GM12878 (cell line): ENCODE results near the gene ANXA3. TPM values are rescaled to one million over a fixed set of nuclear protein-coding genes. Genes with fewer than 3 reads are reported as not detected.

Experiments
- ATAC-seq: fragments of 200-7000 bp; cut with Tn5 transposase; 3 replicates; pipeline ENCODE4 v1.9.1; 2020; ENCODE audit warnings: mild to moderate bottlenecking, moderate library complexity
- Bru-seq: library from RNA; stranded (reverse); fragments of 400-500 nt; gene quantifications from one replicate; lab custom pipeline; 2021; lab: Mats Ljungman, UMichigan
- BruChase-seq, 2 experiments: library from RNA; stranded (reverse); fragments of 400-500 nt; gene quantifications; one replicate each; lab custom pipeline; 2021; lab: Mats Ljungman, UMichigan
- BruUV-seq: library from RNA; stranded (reverse); fragments of 400-500 nt; replicated peaks from 2 replicates; lab custom pipeline; 2021; lab: Mats Ljungman, UMichigan
- CTCF ChIA-PET: fragments of 300-600 bp; sonication (Branson Sonifier 250); formaldehyde crosslinking; extraction: SDS; loops from one replicate; lab custom pipeline; 2021; ENCODE audit warnings: inconsistent platforms; lab: Yijun Ruan, JAX
- POLR2A ChIA-PET: fragments of 350-600 bp; formaldehyde crosslinking; extraction: SDS; loops from one replicate; lab custom pipeline; 2021; ENCODE audit warnings: inconsistent platforms; lab: Charles Lee
- RAD21 ChIA-PET: fragments of 300-600 bp; sonication (Branson Sonifier 250); formaldehyde crosslinking; loops from one replicate; lab custom pipeline; 2023; ENCODE audit warnings: antibody characterized with exemption; ENCODE audit not compliant: unreplicated experiment; lab: Charles Lee
- SMC1A ChIA-PET: fragments of 300-600 bp; sonication (Branson Sonifier 250); formaldehyde crosslinking; loops from one replicate; lab custom pipeline; 2023; ENCODE audit not compliant: unreplicated experiment, uncharacterized antibody; lab: Charles Lee
- DNase-seq: peaks from one replicate; pipeline ENCODE4 v3.0.0-alpha.2; 2011; ENCODE audit warnings: low read depth, low spot score
- FAIRE-seq: peaks from 3 replicates; lab custom pipeline; 2011; peaks lifted over from hg19 to GRCh38; lab: Jason Lieb, UNC
- H2AFZ ChIP-seq: 2 replicates; pipeline ENCODE4 v1.6.0; 2011; ENCODE audit warnings: low read depth, low read length, control low read depth; ENCODE audit not compliant: control insufficient read depth
- H3K27ac ChIP-seq: 2 replicates; pipeline ENCODE4 v1.5.1; 2011; ENCODE audit warnings: control low read depth; ENCODE audit not compliant: control insufficient read depth, insufficient read depth
- H3K27me3 ChIP-seq, 2 experiments: replicated peaks in 1 of 2; 2 replicates each; pipeline versions ENCODE4 v1.6.0 to v1.6.1; 2011; ENCODE audit warnings: low read length in 1 of 2; ENCODE audit not compliant: control insufficient read depth in 2 of 2, insufficient read depth in 2 of 2
- H3K36me3 ChIP-seq, 2 experiments: 2 replicates each; pipeline ENCODE4 v1.5.1; 2011; ENCODE audit warnings: low read length in 1 of 2; ENCODE audit not compliant: control insufficient read depth in 2 of 2, insufficient read depth in 2 of 2
- H3K4me1 ChIP-seq: 2 replicates; pipeline ENCODE4 v1.6.1; 2011; ENCODE audit warnings: mild to moderate bottlenecking, low read length, moderate library complexity, mixed read lengths; ENCODE audit not compliant: control insufficient read depth, insufficient read depth
- H3K4me2 ChIP-seq: 2 replicates; pipeline ENCODE4 v1.6.0; 2011; ENCODE audit warnings: control low read depth; ENCODE audit not compliant: control insufficient read depth, insufficient read depth
- H3K4me3 ChIP-seq: fragments of 200-600 bp; sonication (generic); 2 replicates; pipeline ENCODE4 v1.5.1; 2016
- H3K79me2 ChIP-seq: 2 replicates; pipeline ENCODE4 v1.6.0; 2011; ENCODE audit warnings: low read length; ENCODE audit not compliant: control insufficient read depth, insufficient read depth
- H3K9ac ChIP-seq: 2 replicates; pipeline ENCODE4 v1.8.0; 2011; ENCODE audit warnings: low read length, control low read depth, mixed read lengths; ENCODE audit not compliant: control insufficient read depth, insufficient read depth
- H3K9me3 ChIP-seq: replicated peaks from 3 replicates; pipeline ENCODE4 v1.5.1; 2011; ENCODE audit warnings: mild to moderate bottlenecking, low read length; ENCODE audit not compliant: control insufficient read depth, insufficient read depth
- H4K20me1 ChIP-seq: 2 replicates; pipeline ENCODE4 v1.6.0; 2011; ENCODE audit not compliant: control insufficient read depth, insufficient read depth
- BHLHE40 ChIP-seq, 2 experiments: fragments of 450-650 bp in 1 of 2; IDR thresholded peaks; 2 replicates each; pipeline ENCODE4 v1.6.1; 2011 to 2017; ENCODE audit warnings: low read depth in 2 of 2, borderline replicate concordance in 1 of 2, improper control_type of control experiment in 1 of 2, low read length in 1 of 2, mild to moderate bottlenecking in 1 of 2
- EGR1 ChIP-seq, 2 experiments: IDR thresholded peaks; 1 replicate in 1 of 2; 2 replicates in 1 of 2; pipeline ENCODE4 v1.6.1; 2011 to 2012; ENCODE audit warnings: low read depth in 2 of 2, low read length in 2 of 2, borderline replicate concordance in 1 of 2, mild to moderate bottlenecking in 1 of 2, moderate library complexity in 1 of 2
- ESRRA ChIP-seq: IDR thresholded peaks from 2 replicates; pipeline ENCODE4 v1.6.1; 2012; ENCODE audit warnings: mild to moderate bottlenecking, low read length, improper control_type of control experiment
- MLLT1 ChIP-seq: fragments of 450-650 bp; IDR thresholded peaks from 2 replicates; pipeline ENCODE4 v1.6.1; 2016; ENCODE audit warnings: mild to moderate bottlenecking
- RB1 ChIP-seq: fragments of 450-650 bp; formaldehyde crosslinking; IDR thresholded peaks from 2 replicates; pipeline ENCODE4 v1.6.1; 2017; ENCODE audit warnings: mild to moderate bottlenecking, borderline replicate concordance
- SMARCA5 ChIP-seq: fragments of 450-650 bp; IDR thresholded peaks from 2 replicates; pipeline ENCODE4 v1.6.1; 2017; ENCODE audit warnings: mild to moderate bottlenecking
- ZNF24 ChIP-seq: fragments of 450-650 bp; IDR thresholded peaks from 2 replicates; pipeline ENCODE4 v1.6.1; 2017; ENCODE audit warnings: antibody characterized with exemption, mild to moderate bottlenecking
- ZNF274 ChIP-seq: IDR thresholded peaks from one replicate; pipeline ENCODE4 v1.8.0; 2011; ENCODE audit not compliant: insufficient read length, insufficient read depth
- WGBS: methylation state at CpG from one replicate; pipeline ENCODE4 v1.1.6; 2016; ENCODE audit warnings: low lambda C conversion rate; ENCODE audit not compliant: insufficient replicate concordance, insufficient coverage; ENCODE audit errors: missing lambda C conversion rate; 5-methylcytosine and 5-hydroxymethylcytosine counted together
- in situ Hi-C: fragments of 300-500 bp; cut with MboI; formaldehyde crosslinking; loops from 9 replicates; pipeline ENCODE4 v1.14.3; 2018; ENCODE audit warnings: mixed read lengths
- intact Hi-C: fragments of 100-400 bp; cut with micrococcal nuclease; formaldehyde crosslinking; loops from one replicate; pipeline ENCODE4 v1.14.2; 2022; ENCODE audit not compliant: unreplicated experiment
- long read RNA-seq, 2 experiments: library from polyadenylated mRNA; unstranded; transcript quantifications; one replicate each; pipeline ENCODE4 v2.0.0, GENCODE V29; 2019 to 2020
- polyA minus RNA-seq, 3 experiments: library from RNA; depleted of rRNA, polyadenylated mRNA; stranded (reverse); fragments of >200 nt; gene quantifications; 2 replicates each; pipeline ENCODE4 v1.2.3, GENCODE V29; 2011
- polyA plus RNA-seq, 11 experiments: library from polyadenylated mRNA; depleted of rRNA in 4 of 11; unstranded in 6 of 11; stranded (reverse) in 5 of 11; fragments of >200 nt; fragmentation: Nextera tagmentation in 4 of 11; fragmentation: Illumina TruSeq in 1 of 11; extraction: Ambion mirVana in 4 of 11; extraction: Trizol in 1 of 11; gene quantifications; 1 replicate in 1 of 11; 2 replicates in 10 of 11; pipeline versions ENCODE4 v1.2.1 to v1.2.3, GENCODE V29; 2011 to 2016; ENCODE audit warnings: inconsistent platforms in 2 of 11, missing spikeins in 2 of 11, low read depth in 1 of 11
- total RNA-seq, 4 experiments: library from RNA; depleted of rRNA in 3 of 4; stranded (reverse); fragments of >200 nt in 3 of 4; fragmentation: Illumina TruSeq in 1 of 4; extraction: Trizol in 1 of 4; gene quantifications; 2 replicates each; pipeline versions ENCODE4 v1.2.1 to v1.2.3, GENCODE V29; 2013 to 2021
- TF ChIP-seq, protein P1 (sequence below): IDR thresholded peaks from 2 replicates; pipeline ENCODE4 v1.6.1; 2012; ENCODE audit warnings: low read depth, low read length, improper control_type of control experiment
- TF ChIP-seq, protein P2 (sequence below): IDR thresholded peaks from 2 replicates; pipeline ENCODE4 v1.6.1; 2011; ENCODE audit warnings: low read depth, mild to moderate bottlenecking, low read length, moderate library complexity, borderline replicate concordance; ENCODE audit errors: extremely low read depth
- TF ChIP-seq, protein P3 (sequence below): fragments of 450-650 bp; conservative IDR thresholded peaks from 2 replicates; pipeline ENCODE4 v1.6.1; 2017; ENCODE audit warnings: mild to moderate bottlenecking, moderate library complexity

Gene ANXA3
- total RNA-seq (2013; cell fraction: nucleolus; rRNA removed) = 1.3 and 3.0 TPM in 2 replicates
- total RNA-seq (2014; rRNA removed) (0.28 and 0.33 TPM in 2 replicates), total RNA-seq (2014; rRNA removed; fragmentation: Illumina TruSeq; extraction: Trizol) (0.58 and 0.78 TPM in 2 replicates), total RNA-seq (2021) (1.1 and 1.2 TPM in 2 replicates), polyA plus RNA-seq (2011; rRNA removed) (14.7 and 23.4 TPM in 2 replicates), polyA plus RNA-seq (2014; fragmentation: Illumina TruSeq; extraction: Trizol) (0.85 and 0.89 TPM in 2 replicates), polyA plus RNA-seq (2014; fragmentation: Nextera tagmentation; extraction: Ambion mirVana) (under 1 TPM; 0.90 to 0.92 TPM), polyA plus RNA-seq (2014; rRNA removed) (0.32 and 0.74 TPM in 2 replicates), polyA plus RNA-seq (2016; fragmentation: Nextera tagmentation; extraction: Ambion mirVana) (1 to 10 TPM; 1.2 to 2.1 TPM), polyA minus RNA-seq (2011; rRNA and poly(A)+ RNA removed) (11.5 and 13.7 TPM in 2 replicates), Bru-seq, nascent RNA (percentile 38 among the genes with signal in this experiment), BruChase-seq, experiment 1, labeled RNA remaining after a 6-hour chase (percentile 35 among the genes with signal in this experiment), BruChase-seq, experiment 2, labeled RNA remaining after a 2-hour chase (percentile 30 among the genes with signal in this experiment)
- polyA plus RNA-seq (2011; ENCODE audit: low read depth) = not detected
- 12.7 and 13.3 TPM in 2 replicates for polyA plus RNA-seq (2011; cell fraction: cytosol; rRNA removed)
- polyA plus RNA-seq (2011; cell fraction: nucleus; rRNA removed) = 10.1 and 13.7 TPM in 2 replicates
- polyA plus RNA-seq (2012) = not detected in 2 replicates
- polyA minus RNA-seq (2011; cell fraction: cytosol; rRNA and poly(A)+ RNA removed) = 6.5 and 14.3 TPM in 2 replicates
- 8.3 and 8.7 TPM in 2 replicates for polyA minus RNA-seq (2011; cell fraction: nucleus; rRNA and poly(A)+ RNA removed)
- long read RNA-seq, experiment 1, transcript ANXA3-201 (13 exons, 1,657 nt) = major isoform, 33 of 39 reads
- long read RNA-seq, experiment 1, partial matches to known transcripts = 2 of 39 reads
- long read RNA-seq, experiment 1, other reads (novel, unspliced or antisense) = 4 of 39 reads
- long read RNA-seq, experiment 2, transcript ANXA3-201 (13 exons, 1,657 nt) = major isoform, 179 of 206 reads
- long read RNA-seq, experiment 2, partial matches to known transcripts = 9 of 206 reads
- long read RNA-seq, experiment 2, other reads (novel, unspliced or antisense) = 17 of 206 reads

- in situ Hi-C loops = no loop called here
- peak within 1 kb of the TSS; percentile 70 for H3K4me2 ChIP-seq
- TF ChIP-seq ZNF24 = no peak
- TF ChIP-seq, protein P1, sequence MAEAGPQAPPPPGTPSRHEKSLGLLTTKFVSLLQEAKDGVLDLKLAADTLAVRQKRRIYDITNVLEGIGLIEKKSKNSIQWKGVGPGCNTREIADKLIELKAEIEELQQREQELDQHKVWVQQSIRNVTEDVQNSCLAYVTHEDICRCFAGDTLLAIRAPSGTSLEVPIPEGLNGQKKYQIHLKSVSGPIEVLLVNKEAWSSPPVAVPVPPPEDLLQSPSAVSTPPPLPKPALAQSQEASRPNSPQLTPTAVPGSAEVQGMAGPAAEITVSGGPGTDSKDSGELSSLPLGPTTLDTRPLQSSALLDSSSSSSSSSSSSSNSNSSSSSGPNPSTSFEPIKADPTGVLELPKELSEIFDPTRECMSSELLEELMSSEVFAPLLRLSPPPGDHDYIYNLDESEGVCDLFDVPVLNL = no peak
- 0 out of 2 replicates have a peak, but pooled peaks have one; percentile 43 for TF ChIP-seq MLLT1
- no peak for TF ChIP-seq ESRRA
- TF ChIP-seq, protein P2, sequence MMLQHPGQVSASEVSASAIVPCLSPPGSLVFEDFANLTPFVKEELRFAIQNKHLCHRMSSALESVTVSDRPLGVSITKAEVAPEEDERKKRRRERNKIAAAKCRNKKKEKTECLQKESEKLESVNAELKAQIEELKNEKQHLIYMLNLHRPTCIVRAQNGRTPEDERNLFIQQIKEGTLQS = no peak
- TF ChIP-seq EGR1 (IDR thresholded peaks at IDR 0.05; ENCODE audit: borderline replicate concordance in 1 of 2, low read depth in 2 of 2, low read length in 2 of 2) = no peak
- peak in 1 of 2 experiments; percentile 54; a peak in 2 of 4 replicates for TF ChIP-seq BHLHE40 (IDR thresholded peaks at IDR 0.05; ENCODE audit: borderline replicate concordance in 1 of 2, low read depth in 2 of 2, low read length in 1 of 2)
- peak; percentile 37; the same call in 1 of the 2 replicates for TF ChIP-seq RB1
- TF ChIP-seq, protein P3, sequence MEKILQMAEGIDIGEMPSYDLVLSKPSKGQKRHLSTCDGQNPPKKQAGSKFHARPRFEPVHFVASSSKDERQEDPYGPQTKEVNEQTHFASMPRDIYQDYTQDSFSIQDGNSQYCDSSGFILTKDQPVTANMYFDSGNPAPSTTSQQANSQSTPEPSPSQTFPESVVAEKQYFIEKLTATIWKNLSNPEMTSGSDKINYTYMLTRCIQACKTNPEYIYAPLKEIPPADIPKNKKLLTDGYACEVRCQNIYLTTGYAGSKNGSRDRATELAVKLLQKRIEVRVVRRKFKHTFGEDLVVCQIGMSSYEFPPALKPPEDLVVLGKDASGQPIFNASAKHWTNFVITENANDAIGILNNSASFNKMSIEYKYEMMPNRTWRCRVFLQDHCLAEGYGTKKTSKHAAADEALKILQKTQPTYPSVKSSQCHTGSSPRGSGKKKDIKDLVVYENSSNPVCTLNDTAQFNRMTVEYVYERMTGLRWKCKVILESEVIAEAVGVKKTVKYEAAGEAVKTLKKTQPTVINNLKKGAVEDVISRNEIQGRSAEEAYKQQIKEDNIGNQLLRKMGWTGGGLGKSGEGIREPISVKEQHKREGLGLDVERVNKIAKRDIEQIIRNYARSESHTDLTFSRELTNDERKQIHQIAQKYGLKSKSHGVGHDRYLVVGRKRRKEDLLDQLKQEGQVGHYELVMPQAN = 0 out of 2 replicates have a peak, but pooled peaks have one; percentile 45
- 0 out of 2 replicates have a peak, but pooled peaks have one; percentile 50 for TF ChIP-seq SMARCA5
- TF ChIP-seq ZNF274 = no peak
Observed at GRCh38 chr4:78551420-78552351, at the start of gene ANXA3. TSS of gene ANXA3 (plus strand) at chr4:78551770. CDS start at chr4:78554474, 2,704 bp downstream.

More at GRCh38 chr4:78551420-78552351, at the start of gene ANXA3:
- Histone ChIP-seq H3K79me2 (no peaks in the 10 kb centered on the region), H3K27ac (no peak within 1 kb of the TSS), H3K4me1 (no peaks in the 10 kb centered on the region), H3K27me3 (peaks cover 3 to 17% of the 10 kb centered on the region in 2 experiments), H3K9me3 (no peaks in the 10 kb centered on the region), H4K20me1 (no peaks in the 10 kb centered on the region), H3K4me3 (no peak within 1 kb of the TSS), H3K36me3 (no peaks in the 10 kb centered on the region), H2AFZ (no peak within 1 kb of the TSS), H3K9ac (no peak within 1 kb of the TSS)
- intact Hi-C loops = no loop called here
- BruUV-seq = no TSS peak
- FAIRE-seq (no peak), ATAC-seq (peak; percentile 77), DNase-seq (no peak)
- SMC1A ChIA-PET = interaction anchor here (1.0 to 2.1 kb wide), 5 partner anchors 15 to 86 kb away, joined by 3 to 6 read pairs (median 4); no protein-coding TSS in a partner anchor
- CTCF ChIA-PET = interaction anchor here (1.0 kb wide), 1 partner anchor 29 kb away, joined by 3 read pairs; no protein-coding TSS in a partner anchor
- RAD21 ChIA-PET = interaction anchor here (0.6 to 1.2 kb wide), 4 partner anchors 16 to 131 kb away, joined by 3 to 4 read pairs (median 3); no protein-coding TSS in a partner anchor
- POLR2A ChIA-PET = no interaction called here
- WGBS = 26% methylated on average over 56 of the region's 65 CpGs
